Stimulated activated CD4-positive, alpha-beta T cell treated with anti-CD3 and anti-CD28 coated beads, Interleukin-12 subunit alpha, Interleukin-12 subunit beta, amount 100 ng/mL, for 4 hours (primary cell): Measurements from ENCODE around the gene CPT1A.
A peak's percentile ranks its signal among the peaks of the same experiment; 100 is the strongest.

Source experiments
- DNase-seq: peaks from one replicate; pipeline ENCODE4 v3.0.0-alpha.2; 2020

The CPT1A gene

DNA sequence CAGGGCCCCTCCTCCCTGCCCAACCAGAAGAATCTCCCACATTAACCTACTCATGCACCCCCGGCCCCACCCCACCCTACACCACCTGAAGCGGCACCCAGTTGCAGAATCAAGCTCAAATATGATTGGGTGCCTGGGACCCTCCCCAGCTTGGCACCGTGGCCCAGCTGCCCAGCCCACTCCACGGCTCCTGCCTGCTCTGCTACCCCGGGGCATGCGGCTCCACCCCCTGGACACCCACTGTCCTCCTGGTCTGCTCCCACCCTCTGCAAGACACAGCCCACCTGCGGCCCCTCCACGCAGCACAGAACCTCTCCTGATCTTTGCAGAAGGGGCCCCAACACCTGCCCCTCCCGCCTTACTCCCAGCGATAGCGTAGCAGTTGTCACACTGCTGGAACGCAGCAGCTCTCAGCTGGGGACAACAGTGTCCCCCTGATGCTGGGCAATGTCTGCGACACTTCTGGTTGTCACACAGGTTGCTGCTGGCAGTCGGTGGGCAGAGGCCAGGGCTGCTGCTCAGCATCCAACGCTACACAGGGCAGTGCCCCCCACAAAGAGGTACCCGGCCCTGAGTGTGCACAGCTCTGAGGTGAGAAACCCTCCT lies 58.4 kb downstream of the CPT1A start:
- no peak for DNase-seq

DNA sequence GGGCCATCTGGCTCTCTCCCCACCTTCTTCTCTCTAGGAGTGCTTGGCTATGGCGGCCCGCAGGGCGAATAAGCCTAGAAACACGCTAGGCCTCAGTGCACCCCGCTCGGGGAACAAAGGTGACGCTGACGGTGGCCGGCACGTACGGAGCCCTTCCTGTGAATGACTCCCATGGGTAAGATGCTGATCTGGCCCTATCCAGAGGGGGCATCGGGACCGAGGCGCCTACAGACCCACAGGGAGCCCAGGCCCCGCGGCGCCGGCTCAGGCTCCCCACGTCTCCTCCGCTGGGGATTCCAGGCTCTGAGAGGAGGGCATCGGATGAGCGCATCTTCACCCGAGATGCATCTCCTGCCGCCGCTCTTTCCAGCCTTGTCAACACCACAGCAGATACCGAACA lies 59.0 kb downstream of the CPT1A start:
- DNase-seq, result no peak

DNA sequence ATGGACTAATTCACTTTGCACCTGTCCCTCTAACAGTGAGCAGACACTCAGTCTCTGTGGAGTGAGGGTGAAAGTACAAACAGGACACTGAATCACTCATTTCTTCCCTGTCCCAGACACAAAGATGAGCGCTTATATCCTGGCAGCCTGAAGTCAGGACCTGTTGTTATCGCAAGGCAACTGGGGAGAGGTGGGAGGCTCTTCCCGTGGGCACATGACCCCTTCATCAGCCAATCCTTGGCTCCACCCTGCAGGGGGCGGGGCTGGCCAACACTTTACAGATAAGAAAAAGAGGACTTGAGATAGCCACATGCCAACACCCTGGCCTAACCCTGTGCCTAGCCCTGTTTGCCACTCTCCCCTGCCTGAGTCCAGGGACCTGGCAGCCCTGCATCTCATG lies 60.9 kb downstream of the CPT1A start:
- DNase-seq, result no peak

DNA sequence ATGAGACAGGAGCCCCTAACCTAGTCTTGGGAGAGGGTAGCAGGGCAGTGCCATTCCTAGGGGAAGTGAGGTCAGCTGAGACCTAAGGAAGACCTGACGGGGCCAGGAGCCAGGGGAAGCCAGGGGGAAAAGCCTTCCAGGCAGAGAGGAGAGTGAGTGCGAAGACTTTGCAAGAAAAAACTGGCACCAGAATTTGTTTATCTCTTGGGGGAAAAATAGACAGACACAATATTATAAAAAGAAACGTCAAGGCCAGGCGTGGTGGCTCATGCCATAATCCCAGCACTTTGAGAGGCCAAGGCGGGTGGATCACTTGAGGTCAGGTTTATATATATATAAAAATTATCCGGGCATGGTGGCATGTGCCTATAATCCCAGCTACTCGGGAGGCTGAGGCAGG lies 63.5 kb downstream of the CPT1A start:
- DNase-seq, result no peak

DNA sequence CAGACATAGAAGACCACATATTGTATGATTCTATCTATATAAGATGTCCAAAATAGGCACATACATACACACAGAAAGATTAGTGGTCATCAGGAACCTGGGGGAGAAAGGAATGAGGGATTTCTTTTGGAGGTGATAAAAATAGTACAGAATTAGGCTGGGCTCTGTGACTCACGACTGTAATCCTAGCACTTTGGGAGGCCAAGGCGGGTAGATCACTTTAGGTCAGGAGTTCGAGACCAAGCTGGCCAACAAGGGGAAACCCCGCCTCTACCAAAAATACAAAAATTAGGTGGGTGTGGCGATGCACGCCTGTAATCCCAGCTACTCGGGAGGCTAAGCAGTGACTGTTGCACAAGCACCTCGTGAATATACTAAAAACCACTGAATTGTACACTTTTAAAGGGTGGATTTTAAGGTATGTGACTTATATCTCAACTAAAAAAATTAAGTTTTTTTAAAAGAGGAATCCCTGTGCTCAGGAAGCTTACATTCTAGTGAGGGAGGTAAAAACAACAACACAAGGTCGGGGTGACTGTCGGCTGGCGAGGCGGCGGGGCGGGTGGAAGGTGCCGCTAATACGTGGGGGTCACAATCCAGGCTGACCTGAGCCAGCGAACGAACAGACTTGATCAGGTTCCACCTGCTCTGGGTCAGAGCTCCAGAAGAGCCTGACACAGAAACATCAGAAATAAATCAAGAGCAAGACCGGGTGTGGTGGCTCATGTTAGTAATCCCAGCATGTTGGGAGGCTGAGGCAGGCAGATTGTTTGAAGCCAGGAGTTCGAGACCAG lies 65.1 kb downstream of the CPT1A start:
- no peak for DNase-seq

DNA sequence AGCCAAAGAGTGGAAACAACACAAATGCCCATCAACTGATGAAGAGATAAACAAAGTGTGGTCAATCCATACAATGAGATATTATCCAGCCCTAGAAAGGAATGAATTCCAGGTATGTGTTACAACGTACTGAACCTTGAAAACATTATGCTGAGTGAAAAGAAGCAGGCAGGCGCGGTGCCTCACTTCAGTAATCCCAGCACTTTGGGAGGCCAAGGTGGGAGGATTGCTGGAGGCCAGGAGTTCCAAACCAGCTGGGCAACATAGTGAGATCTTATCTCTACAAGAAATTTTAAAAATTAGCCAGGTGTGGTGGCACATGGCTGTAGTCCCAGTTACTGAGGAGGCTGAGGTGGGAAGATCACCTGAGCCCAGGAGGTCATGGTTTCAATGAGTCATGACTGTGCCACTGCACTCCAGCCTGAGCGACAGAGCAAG lies 65.7 kb downstream of the CPT1A start:
- no peak for DNase-seq

DNA sequence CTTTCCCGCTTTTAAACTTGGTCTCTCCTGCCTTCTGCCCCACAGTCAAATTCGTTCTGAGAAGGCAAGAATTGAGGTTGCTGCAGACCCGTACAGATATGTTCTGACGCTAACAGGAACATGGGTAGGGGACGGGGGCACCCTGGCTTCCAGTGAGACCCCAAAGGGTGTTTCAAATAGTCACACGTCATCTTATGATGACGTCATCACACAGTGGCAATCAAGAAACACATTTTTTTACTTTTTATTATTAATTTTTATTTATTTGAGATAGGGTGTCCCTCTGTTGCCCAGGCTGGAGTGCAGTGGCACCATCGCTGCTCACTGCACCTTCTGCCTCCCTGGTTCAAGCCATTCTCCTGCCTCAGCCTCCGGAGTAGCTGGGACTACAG lies 67.5 kb downstream of the CPT1A start:
- no peak for DNase-seq

DNA sequence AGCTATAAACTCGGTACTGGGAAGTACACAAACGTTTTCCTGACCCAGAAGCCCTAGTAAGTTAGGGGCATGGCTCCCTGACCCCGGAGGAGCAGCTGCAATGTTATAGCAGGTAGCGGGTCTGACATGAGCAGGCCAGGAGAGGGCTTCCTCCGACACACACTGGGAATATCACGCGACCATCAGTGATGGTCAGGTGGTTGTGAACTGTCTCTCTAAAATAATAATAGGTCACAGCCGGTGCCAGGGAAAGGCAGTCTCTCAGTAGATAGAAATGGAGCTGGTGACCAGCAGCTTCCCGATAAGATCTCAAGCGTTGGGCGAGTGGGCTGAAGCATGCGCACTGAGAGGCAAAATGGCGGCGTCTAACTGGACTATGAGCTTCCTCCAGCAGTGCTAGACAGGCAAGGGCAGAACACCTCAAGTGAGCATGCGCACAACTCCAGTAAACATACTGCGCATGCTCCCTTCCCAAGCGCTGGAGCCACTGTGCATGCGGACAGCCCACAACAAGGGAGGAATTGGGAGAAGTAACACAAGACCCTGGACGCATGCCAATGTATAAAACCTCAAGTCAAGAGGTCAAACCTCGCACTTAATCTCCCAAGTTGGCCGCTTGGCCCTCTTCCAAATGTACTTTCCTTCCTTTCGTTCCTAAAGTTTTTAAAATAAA lies 68.1 kb downstream of the CPT1A start:
- DNase-seq, result no peak

DNA sequence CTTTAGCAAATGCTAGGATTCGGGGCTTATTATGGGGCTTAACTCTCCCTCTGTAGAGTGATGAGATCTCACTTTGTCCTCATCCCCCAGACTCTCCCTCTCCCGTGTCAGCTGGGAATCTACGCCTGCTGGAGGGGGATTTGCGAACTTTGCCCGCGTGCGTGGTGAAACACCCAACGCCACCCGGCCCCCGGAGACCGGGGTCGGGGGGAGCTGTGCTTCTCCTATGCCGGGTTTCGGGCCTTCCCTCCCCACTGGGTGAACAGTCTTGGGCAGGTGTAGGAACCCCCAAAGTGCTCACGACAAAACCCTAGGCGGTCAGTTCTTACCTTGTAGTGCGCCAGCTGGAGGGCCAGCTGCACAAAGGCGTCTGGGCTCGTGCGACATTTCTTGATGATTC lies 68.8 kb downstream of the CPT1A start:
- DNase-seq, result no peak

DNA sequence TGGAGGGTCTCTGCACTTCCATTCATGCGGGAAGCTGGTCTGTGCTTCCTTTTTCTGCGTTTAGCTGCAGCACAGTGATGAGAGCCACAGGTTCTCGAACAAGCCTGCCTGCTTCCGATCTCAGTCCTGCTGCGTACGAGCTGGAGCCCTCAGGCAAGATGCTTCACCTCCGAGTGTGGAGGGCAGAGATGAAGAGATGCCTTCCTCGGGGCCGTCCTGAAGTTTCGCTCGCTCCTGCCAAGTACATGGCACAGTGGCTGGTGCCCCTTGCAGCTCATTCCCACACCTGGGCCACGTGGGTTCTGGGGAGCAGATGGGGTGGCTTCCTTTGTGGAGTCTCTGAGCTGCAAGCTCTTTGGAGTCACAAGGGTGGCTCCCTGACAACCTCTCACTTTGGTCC lies 70.9 kb downstream of the CPT1A start:
- DNase-seq, result no peak

DNA sequence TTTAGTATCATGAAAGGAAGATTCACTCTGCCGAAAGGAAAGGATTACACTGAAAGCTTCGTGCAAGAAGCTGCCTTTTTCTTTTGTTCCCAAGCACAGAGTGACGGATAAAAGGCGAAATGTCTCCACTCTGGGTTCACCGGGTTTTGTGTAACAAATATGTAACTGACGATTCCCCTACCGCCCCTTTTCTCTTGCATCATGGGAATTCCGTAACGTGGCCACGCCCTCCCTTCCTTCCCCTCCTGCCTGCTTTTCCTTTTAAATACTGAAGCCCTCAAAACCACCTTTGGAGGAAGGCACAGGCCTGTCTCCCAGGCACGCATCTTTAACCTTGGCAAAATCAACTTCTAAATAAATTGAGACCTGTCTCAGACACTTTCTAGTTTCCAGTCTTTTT lies 74.0 kb downstream of the CPT1A start:
- DNase-seq, result no peak

DNA sequence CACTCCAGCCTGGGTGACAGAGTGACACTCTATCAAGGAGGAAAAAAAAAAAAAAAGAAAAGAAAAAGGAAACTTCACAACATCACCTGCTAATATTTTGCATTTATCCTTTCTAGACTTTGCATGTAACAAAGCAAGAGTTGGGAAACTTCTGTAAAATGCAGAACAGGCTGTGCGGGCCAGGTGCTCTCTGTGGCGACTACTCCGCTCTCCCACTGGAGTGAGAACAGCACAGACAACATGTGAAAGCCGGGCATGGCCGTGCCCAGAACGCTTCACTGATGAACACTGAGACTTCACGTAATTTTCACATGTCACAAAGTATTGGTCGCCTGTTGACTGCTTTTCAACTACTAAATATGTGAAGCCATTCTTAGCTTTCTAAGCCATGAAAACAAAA lies 74.9 kb downstream of the CPT1A start:
- DNase-seq, result no peak

DNA sequence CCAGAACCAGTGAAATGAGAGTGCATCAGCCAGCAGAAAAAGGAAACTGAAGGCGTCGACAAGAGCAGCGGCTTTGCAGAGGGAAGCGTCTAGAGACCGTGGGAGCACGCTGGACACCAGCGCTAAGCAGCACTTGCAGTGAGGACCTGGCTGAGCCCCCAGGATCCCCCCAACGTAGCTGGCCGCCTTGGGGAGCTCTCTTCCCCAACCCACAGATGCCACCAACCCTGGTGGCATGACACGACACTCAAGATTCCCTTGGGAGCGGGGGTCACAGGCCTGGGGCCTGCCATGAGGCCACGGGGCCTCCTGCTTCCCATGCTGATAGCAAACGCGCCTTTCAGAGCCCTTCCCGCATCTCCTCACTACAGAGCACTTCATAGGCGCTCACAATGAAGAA lies 77.0 kb downstream of the CPT1A start:
- DNase-seq, result no peak

DNA sequence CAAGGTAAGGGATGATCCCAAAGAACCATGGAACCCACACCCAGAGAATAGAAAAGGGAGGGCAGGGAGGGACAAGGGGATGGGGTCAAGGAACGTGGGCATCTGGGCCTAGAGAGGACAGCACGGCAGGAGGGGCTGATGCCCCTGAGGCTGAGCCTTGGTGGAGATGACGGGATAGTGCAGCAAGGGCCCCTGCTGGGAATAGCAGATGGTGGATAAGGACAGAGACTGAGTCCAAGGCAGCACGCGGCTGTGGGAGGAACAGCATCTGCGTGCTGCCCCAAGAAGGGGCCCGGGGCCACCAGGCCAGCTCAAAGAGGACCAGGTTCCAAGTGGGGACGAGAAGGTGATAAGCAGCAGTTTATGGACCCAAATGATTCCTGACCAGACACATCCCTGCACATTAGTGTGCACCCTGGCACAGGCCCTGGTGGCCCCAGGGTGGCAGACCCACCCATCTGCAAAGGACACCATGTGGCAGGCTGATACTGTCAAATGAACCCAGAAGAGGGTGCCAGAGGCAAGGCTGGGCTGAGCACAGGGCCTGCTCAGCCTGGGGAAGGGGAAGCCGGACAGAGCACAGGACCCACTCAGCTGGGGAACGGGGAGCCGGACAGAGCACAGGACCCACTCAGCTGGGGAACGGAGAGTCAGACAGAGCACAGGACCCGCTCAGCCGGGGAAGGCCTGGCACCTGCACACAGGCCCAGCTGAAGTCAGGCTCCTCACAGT lies 77.6 kb downstream of the CPT1A start:
- no peak for DNase-seq

DNA sequence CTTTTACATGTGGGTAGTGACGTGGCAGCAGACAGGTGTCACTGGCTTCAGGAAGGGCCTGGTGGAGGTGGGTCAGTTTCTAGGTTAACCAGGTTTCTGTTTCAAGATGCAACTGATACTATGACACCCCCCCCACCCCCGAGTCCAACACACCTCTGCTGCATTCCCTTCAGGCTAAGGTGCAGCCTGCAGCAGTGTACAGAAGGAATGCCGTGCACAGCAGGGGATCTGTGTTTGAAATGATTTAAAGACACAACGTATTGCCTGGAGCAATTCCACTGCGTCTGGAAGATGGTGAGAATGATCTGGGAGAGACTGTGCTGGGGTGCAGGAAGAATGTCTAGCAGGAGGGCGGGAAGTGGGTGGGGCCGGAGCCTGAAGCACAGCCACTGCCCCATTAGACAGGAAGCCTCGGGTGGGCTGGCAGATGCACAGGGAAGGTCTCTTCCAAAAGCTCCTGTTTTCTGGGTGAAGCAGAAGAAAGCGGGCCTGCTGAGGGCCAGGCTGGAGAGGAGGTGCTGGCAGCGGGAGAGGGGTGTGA lies 78.5 kb downstream of the CPT1A start:
- DNase-seq, result no peak

DNA sequence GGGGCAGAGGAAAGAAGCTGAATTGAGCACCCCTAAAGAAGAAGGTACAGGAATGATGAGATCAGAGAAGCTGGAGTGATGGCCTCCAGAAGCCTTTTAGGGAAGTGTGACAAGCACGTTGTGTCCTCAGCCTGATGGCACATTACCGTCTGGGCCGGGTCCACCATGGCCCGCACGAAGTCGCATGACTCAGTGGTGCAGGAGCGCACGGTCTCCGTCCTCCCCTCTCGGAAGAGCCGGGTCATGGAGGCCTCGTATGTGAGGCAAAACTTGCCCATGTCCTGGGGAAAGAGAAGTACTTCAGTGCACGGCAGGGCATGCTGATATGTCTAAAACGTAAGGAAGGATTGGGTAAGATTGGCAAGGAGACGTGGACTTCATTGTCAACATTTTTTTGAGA lies 79.2 kb downstream of the CPT1A start:
- no peak for DNase-seq

DNA sequence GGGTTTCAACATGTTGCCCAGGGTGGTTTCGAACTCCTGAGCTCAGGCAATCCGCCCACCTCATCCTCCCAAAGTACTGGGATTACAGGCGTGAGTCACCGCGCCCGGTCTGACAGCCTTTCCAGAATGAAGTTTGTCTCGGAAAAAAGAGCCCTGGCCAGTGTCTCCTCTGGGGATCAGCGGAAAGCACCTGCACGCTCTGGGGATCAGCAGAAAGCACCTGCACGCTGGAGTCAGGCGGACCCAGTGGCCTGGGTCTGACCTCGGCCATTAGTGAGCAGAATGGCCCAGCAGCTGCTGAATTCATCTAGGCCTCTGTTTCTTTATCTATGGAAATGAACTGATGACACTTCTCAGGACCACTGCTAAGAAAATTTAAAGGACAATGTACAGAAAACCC lies 79.9 kb downstream of the CPT1A start:
- DNase-seq, result no peak

DNA sequence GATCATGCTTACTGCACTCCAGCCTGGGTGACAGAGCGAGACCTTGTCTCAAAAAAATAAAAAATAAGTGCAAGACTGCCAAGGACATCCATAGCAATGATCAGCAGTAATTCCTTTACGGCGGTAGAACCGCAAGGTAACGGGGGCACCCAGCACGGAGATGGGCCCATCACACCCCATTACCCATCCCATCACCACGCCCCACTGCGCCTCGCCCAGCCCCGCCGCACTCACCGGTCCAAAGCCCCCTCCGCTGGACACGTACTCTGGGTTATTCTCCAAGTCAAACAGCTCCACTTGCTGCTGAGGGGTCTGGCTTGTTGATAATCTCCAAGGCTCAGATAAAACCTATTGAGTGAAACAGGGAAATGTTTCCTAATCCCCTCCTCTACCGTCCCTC lies 81.7 kb downstream of the CPT1A start:
- no peak for DNase-seq

DNA sequence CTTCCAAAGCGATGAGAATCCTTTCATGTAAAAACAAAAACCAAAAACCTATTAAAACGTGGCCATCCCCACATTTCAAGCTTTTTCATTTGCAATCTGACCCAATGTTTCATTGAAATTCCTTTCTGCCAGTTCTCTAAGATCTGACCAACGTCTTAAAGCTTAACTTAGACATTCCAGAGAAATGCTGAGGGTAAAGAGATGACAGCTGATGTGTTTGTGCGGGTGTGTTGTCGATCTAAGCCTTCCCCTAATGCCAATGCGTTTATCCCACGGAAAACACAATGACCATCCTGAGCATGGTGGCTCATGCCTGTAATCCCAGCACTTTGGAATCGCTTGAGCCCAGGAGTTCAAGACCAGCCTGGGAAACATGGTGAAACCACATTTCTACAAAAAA lies 84.0 kb downstream of the CPT1A start:
- no peak for DNase-seq

DNA sequence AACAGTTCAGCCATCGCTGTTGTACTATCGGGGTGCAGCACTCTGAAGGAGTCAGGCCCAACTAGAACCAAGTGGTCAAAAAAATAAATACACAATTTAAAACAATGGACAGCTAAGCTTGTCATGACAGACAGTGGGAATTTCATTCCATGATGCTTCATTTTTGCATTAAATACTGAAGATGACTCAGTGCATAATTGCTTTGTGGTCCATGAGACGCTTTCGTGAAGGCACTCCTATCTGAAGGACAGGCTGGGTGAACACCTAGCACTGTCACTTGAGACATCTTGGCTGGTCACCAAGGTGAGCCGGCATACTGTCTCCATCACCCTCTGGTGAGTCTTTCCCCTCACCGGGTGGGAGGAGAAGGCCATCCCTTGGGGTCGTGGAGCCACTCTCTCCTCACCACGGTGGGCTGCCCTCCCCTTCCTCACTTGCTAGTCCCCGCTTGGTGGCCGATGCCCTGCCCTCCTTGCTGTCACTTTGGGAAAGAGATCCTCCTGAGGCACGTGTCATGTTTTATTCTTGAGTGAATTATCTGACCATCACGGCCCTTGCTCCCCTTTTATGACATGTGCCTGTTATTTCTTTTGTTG lies 85.4 kb downstream of the CPT1A start:
- DNase-seq, result no peak

DNA sequence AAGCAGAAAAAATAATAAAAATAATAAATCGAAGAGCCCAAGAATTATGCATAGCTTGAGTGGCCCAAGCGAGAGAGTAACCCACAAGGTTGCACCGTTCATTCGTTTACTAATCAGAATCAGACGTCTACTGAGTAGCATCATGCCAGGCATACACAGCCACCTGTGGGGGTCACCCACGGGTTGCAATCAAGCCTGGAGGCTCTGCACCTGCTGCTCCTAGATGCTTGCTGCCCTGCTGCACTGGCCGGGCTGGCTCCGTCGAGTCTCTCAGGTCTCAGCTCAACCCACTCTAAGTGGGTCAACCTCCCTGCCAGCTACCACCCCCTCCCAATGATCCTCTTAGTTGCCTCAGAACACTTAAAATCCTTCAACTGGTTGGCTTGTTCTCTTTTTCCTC lies 88.4 kb downstream of the CPT1A start:
- no peak for DNase-seq

DNA sequence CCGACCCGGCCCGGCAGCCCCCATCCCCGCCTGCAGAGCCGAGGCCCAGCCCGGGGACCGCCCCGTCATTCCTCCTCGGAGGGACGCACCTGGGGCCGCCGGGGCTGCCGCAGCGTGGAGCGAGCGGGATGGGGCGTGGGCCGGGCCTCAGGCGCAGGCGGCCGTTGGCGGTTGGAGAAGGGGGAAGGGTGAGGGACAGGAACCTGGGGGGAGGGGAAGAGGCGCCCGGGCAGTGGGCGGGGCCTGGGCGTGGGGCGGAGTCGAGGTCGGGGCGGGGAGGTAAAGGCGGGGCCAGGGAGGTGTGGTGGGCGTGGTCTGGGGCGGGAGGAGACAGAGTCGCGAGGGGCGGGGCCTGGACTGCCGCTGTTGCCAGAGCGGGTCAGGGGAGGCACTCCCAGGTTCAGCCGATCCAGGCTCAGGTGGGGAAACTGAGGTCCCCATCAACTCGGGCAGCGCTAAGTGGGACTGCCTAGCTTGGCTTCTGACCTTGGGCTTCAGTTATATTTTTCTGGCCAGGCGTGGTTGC lies 90.3 kb downstream of the CPT1A start, which contains the start of gene TESMIN:
Gene TESMIN (minus strand): TSS at position 190 of the 526 bp plus-strand sequence. CDS start 860 bp downstream, outside the sequence.
- peak; percentile 95 for DNase-seq

DNA sequence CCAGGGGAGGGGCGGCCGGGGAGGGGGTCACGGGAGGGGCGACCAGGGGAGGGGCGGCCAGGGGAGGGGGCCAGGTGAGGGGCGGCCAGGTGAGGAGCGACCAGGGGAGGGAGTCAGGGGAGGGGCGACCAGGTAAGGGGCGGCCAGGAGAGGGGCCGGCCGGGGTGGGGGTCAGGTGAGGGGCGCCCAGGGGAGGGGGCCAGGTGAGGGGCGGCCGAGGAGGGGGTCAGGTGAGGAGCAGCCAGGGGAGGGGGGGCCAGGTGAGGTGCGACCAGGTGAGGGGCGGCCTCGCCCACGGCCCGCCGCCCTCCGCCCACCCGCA lies 90.8 kb downstream of the CPT1A start:
- no peak for DNase-seq
